GM21526 (cell line): Measurements from ENCODE around the gene MACROD1.
"Not testable (repeated sequence)": the region's sequence is repeated elsewhere in the genome, so short reads cannot be mapped to it uniquely, and the experiment has no call there.

Source experiments
- ATAC-seq: cut with Tn5 transposase; IDR thresholded peaks from one replicate; pipeline ENCODE4 v1.9.1; 2021; ENCODE audit warnings: moderate library complexity; ENCODE audit not compliant: unreplicated experiment, low FRiP score

MACROD1 gene

GRCh38 chr11:64185693-64186491 is 20.0 kb upstream of the MACROD1 start, which contains the start of gene STIP1:
TSS of gene STIP1 (plus strand) at chr11:64186171. CDS start at chr11:64186262, 91 bp downstream.
- ATAC-seq, result peak; percentile 78

- peak; percentile 13 for ATAC-seq
Measured at GRCh38 chr11:64185175-64185692, 19.3 kb upstream of the MACROD1 start.

GRCh38 chr11:64183890-64184289 is 18.0 kb upstream of the MACROD1 start:
- no peak for ATAC-seq

GRCh38 chr11:64181506-64182411 is 15.8 kb upstream of the MACROD1 start:
- ATAC-seq, result no peak

DNA sequence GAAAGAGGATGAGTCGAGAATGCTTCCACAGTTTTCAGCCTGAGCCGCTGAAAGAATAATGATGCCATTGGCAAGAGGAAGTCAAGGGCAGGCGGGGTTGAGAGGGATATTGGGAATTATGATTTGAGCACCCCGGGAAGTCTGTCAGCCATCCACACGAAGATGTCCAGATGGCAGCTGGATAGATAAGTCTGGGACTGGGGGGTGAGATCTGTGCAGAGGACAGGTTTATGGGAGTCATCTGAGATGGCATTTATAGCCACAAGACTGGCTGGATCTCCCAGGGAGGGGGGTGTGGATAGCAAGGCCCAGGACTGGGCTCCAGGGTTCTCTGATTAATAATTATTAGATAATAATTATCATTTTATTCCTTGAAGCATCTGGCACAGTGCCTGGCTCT is 15.0 kb upstream of the MACROD1 start:
- ATAC-seq, result no peak

GRCh38 chr11:64178951-64179639 is 13.2 kb upstream of the MACROD1 start:
- ATAC-seq, result no peak

- ATAC-seq, result no peak
Measured at GRCh38 chr11:64178203-64178602, 12.3 kb upstream of the MACROD1 start.

DNA sequence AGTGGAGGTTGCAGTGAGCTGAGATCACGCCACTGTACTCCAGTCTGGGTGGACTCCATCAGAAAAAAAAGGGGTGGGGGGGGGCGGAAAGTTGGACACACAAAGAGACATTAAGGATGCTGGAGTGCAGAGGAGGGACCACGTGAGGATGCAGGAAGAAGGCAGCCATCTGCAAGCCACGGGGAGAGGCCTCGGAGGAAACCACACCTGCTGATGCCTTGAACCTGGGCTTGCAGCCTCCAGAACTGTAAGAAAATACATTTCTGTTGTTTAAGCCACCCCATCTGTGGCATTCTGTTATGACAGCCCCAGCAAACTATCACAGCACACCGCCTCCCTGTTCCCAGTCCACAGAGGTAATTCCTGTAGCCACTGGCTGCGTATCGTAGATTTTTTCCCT is 10.8 kb upstream of the MACROD1 start:
- no peak for ATAC-seq

DNA sequence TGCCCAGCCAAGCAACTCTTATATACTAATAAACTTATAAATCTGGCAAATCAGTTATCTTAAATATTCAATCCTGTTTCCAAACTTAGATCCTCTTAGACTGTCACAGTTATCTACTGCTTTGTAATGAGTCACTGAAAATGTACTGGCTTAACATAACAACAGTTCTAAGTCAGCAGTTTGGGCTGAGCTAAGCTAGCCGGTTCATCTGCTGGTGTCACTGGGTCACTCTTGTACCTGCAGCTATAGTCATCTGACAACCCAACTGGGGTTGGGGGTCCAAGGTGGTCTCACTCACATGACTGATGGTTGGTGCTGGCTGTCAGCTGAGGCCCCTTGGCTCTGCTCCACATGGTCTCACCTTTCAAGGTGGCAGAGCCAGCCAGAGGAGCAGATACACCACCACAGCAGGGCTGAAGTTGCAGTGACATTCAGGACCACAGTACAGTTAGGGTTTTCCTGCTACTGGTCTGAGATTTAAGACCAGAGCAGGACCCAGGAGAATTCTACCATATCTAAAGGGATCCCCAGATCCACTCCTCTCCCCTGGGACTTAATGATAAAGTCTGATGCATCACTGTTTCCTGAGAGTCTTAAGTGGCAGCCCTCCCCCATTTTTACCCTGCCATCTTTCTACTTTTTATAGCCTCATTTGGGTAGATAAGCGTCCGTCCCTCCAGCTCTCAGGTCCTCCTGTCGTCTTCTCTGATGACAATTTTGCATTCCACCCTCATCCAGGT is 7.9 kb upstream of the MACROD1 start:
- ATAC-seq, result no peak

DNA sequence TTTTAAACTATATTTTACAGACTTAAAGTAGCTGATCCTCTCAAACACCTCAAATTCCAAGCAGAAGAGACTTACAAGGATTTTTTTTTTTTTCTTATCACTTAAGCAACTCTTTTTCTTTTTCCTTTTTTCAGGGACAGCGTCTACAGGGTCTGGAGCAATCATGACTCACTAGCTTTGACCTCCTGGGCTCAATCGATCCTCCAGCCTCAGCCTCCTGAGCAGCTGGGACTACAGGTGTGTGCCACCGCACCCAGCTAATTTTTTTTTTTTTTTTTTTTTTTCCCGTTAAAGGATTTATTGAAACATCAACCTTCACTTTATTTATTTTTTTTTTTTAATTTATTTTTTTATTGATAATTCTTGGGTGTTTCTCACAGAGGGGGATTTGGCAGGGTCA is 4.5 kb upstream of the MACROD1 start:
- ATAC-seq, result no peak

- no peak for ATAC-seq
Measured at GRCh38 chr11:64165481-64165841, 452 bp downstream of the MACROD1 start.

GRCh38 chr11:64164392-64165312 is 1.3 kb downstream of the MACROD1 start:
- no peak for ATAC-seq

GRCh38 chr11:64163951-64164350 is 2.0 kb downstream of the MACROD1 start:
- ATAC-seq, result no peak

DNA sequence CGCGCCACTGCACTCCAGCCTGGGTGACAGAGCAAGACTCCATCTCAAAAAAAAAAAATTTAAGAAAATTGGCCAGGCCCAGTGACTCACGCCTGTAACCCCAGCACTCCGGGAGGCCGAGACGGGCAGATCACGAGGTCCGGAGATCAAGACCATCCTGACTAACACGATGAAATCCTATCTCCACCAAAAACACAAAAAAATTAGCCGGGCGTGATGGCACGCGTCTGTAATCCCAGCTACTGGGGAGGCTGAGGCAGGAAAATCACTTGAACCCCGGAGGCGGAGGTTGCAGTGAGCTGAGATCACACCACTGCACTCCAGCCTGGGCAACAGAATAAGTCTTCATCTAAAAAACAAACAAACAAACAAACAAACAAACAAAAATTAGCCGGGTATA is 3.1 kb downstream of the MACROD1 start:
- ATAC-seq, result not testable (repeated sequence)

- no peak for ATAC-seq
Measured at GRCh38 chr11:64161037-64161436, 4.9 kb downstream of the MACROD1 start.

GRCh38 chr11:64157631-64158394 is 8.1 kb downstream of the MACROD1 start:
- no peak for ATAC-seq

DNA sequence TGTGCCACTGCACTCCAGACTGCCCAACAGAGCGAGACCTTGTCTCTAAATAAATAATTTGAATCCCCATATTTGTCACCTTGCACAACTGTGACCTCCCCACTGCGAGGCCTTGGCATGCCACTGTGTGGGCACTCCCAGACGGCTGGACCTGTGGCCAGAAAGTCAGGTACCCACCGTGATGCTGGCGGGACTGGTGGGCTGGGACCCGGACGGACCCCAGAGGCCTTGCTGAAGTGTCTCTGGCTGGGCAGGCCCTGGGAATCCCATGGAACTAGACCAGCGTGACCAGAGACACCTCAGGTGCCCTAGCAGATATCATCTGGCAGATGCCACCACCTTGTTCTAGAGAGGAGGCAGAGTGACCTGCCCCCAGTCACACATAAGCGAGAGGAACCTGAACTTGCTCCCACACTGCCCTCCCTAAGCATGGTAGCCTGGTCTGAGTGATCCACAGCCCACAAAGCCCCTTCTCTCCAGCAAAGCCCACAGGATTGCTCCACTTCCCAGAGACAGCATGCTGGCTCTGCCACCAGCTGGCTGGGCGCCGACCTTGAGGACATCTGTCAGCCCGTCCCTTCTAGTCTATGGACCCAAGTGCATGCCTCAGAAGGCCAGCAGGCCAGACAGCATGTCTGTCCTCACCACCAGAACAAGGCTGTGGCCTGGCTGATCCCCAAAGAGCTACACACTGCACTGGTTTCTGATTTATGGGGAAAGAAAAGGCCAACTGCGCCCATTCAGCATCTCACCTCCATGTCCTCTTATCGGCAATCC is 9.5 kb downstream of the MACROD1 start:
- no peak for ATAC-seq

GRCh38 chr11:64153812-64154211 is 12.1 kb downstream of the MACROD1 start:
- no peak for ATAC-seq
